Hematopoietic multipotent progenitor cell treated with erythropoietin and hydrocortisone succinate and interleukin-3 and kit ligand, for 8 days (in vitro differentiated cells): ENCODE results near the gene TMOD1.
"Not testable (repeated sequence)": the region's sequence is repeated elsewhere in the genome, so short reads cannot be mapped to it uniquely, and the experiment has no call there.

ENCODE experiments used
- DNase-seq: peaks from one replicate; pipeline ENCODE4 v3.0.0-alpha.2; 2015

Gene TMOD1

GRCh38 chr9:97501177-97501971 lies at the start of gene TMOD1:
TSS of gene TMOD1 (plus strand) at chr9:97501666. CDS start at chr9:97524189, 22,523 bp downstream.
- peak; percentile 61 for DNase-seq

- DNase-seq = not testable (repeated sequence)
Observed at GRCh38 chr9:97453573-97453972, 47.9 kb upstream of the TMOD1 start.

GRCh38 chr9:97456841-97457240 lies 44.6 kb upstream of the TMOD1 start:
- DNase-seq = not testable (repeated sequence)

- DNase-seq = no peak
Observed at GRCh38 chr9:97459326-97459725, 42.1 kb upstream of the TMOD1 start.

GRCh38 chr9:97462159-97462558 lies 39.3 kb upstream of the TMOD1 start:
- DNase-seq = no peak

GRCh38 chr9:97462914-97463313 lies 38.6 kb upstream of the TMOD1 start:
- DNase-seq = no peak

- peak; percentile 83 for DNase-seq
Observed at GRCh38 chr9:97468658-97469448, 32.6 kb upstream of the TMOD1 start.

GRCh38 chr9:97470076-97470475 lies 31.4 kb upstream of the TMOD1 start:
- peak; percentile 33 for DNase-seq

- DNase-seq = no peak
Observed at GRCh38 chr9:97473717-97474116, 27.7 kb upstream of the TMOD1 start.

- DNase-seq = no peak
Observed at GRCh38 chr9:97474372-97474925, 27.0 kb upstream of the TMOD1 start.

GRCh38 chr9:97475059-97475458 lies 26.4 kb upstream of the TMOD1 start:
- no peak for DNase-seq

GRCh38 chr9:97478301-97478981 lies 23.0 kb upstream of the TMOD1 start:
- no peak for DNase-seq

GRCh38 chr9:97479496-97480159 lies 21.8 kb upstream of the TMOD1 start:
- no peak for DNase-seq

- no peak for DNase-seq
Observed at GRCh38 chr9:97480174-97480573, 21.3 kb upstream of the TMOD1 start.

GRCh38 chr9:97480749-97481148 lies 20.7 kb upstream of the TMOD1 start:
- no peak for DNase-seq

- DNase-seq = no peak
Observed at GRCh38 chr9:97484134-97484533, 17.3 kb upstream of the TMOD1 start.

- DNase-seq = peak; percentile 29
Observed at GRCh38 chr9:97487107-97487506, 14.4 kb upstream of the TMOD1 start.

GRCh38 chr9:97487861-97488260 lies 13.6 kb upstream of the TMOD1 start:
- no peak for DNase-seq

- no peak for DNase-seq
Observed at GRCh38 chr9:97491216-97491999, 10.1 kb upstream of the TMOD1 start.

GRCh38 chr9:97497558-97498375 lies 3.7 kb upstream of the TMOD1 start:
- DNase-seq = not testable (repeated sequence)

GRCh38 chr9:97498846-97499245 lies 2.6 kb upstream of the TMOD1 start:
- DNase-seq = not testable (repeated sequence)
